ENCODE measurements around the gene MRPL36. TPM values are rescaled to one million over a fixed set of nuclear protein-coding genes. Genes with fewer than 3 reads are reported as not detected.

The MRPL36 gene
- total RNA-seq, 1 experiment from 2014 or later: 79.9 TPM

- POLR2A ChIA-PET: no interaction called here
- H3K36me3 ChIP-seq (ENCODE audit: control insufficient read depth, insufficient read depth, low read length): peaks cover 19% of the 10 kb centered on the region
- no TSS peak for BruUV-seq (replicated peaks)
- no peaks in the 10 kb centered on the region for H3K9me3 ChIP-seq (ENCODE audit: control insufficient read depth, insufficient read depth, low read depth, low read length)
- in situ Hi-C loops (cut with HindIII; ENCODE audit: low pct_unique_long_range_greater_than_20kb, low sequenced_read_pairs): no loop called here
- CTCF ChIA-PET: no interaction called here
- H3K4me1 ChIP-seq (ENCODE audit: control insufficient read depth, insufficient read depth, low read length): no peaks in the 10 kb centered on the region
- intact Hi-C loops (cut with micrococcal nuclease; ENCODE audit: unreplicated experiment): no loop called here
- TF ChIP-seq CTCF (IDR thresholded peaks at IDR 0.05): no peak
- TF ChIP-seq POLR2AphosphoS5 (IDR thresholded peaks at IDR 0.05; ENCODE audit: low read depth, low read length): no peak
- TF ChIP-seq TCF7L2 (IDR thresholded peaks at IDR 0.05; ENCODE audit: low read depth, low read length): no peak
- TF ChIP-seq REST (IDR thresholded peaks at IDR 0.05; ENCODE audit: insufficient read depth in 1 of 2, low read depth in 2 of 2, low read length in 1 of 2): no peak
- TF ChIP-seq SIN3A (IDR thresholded peaks at IDR 0.05; ENCODE audit: borderline replicate concordance, insufficient read depth, low read depth, low read length): no peak
- H3K27ac ChIP-seq (ENCODE audit: low read length): no peak overlapping the region
- no peak overlapping the region for H3K4me3 ChIP-seq (ENCODE audit: low read depth in 2 of 2, low read length in 2 of 2)
- ATAC-seq (no peak), DNase-seq (ENCODE audit: low read depth, low spot score) (no peak)
- no peaks in the 10 kb centered on the region for H3K27me3 ChIP-seq (ENCODE audit: control insufficient read depth, insufficient read depth, low read length)
Observed at GRCh38 chr5:1815071-1815786, 15.6 kb upstream of the MRPL36 start.

GRCh38 chr5:1814183-1815020, 14.8 kb upstream of the MRPL36 start:
- no TSS peak for BruUV-seq (replicated peaks)
- in situ Hi-C loops (cut with HindIII; ENCODE audit: low pct_unique_long_range_greater_than_20kb, low sequenced_read_pairs): no loop called here
- H3K4me1 ChIP-seq (ENCODE audit: control insufficient read depth, insufficient read depth, low read length): no peaks in the 10 kb centered on the region
- intact Hi-C loops (cut with micrococcal nuclease; ENCODE audit: unreplicated experiment): no loop called here
- POLR2A ChIA-PET: no interaction called here
- H3K36me3 ChIP-seq (ENCODE audit: control insufficient read depth, insufficient read depth, low read length): peaks cover 14% of the 10 kb centered on the region
- no peaks in the 10 kb centered on the region for H3K9me3 ChIP-seq (ENCODE audit: control insufficient read depth, insufficient read depth, low read depth, low read length)
- no peak for ATAC-seq
- no peak overlapping the region for H3K27ac ChIP-seq (ENCODE audit: low read length)
- TF ChIP-seq SIN3A (IDR thresholded peaks at IDR 0.05; ENCODE audit: borderline replicate concordance, insufficient read depth, low read depth, low read length) (no peak), CTCF (IDR thresholded peaks at IDR 0.05) (no peak), REST (IDR thresholded peaks at IDR 0.05; ENCODE audit: insufficient read depth in 1 of 2, low read depth in 2 of 2, low read length in 1 of 2) (no peak), TCF7L2 (IDR thresholded peaks at IDR 0.05; ENCODE audit: low read depth, low read length) (no peak), POLR2AphosphoS5 (IDR thresholded peaks at IDR 0.05; ENCODE audit: low read depth, low read length) (no peak)
- CTCF ChIA-PET: no interaction called here
- H3K4me3 ChIP-seq (ENCODE audit: low read depth in 2 of 2, low read length in 2 of 2): no peak overlapping the region
- DNase-seq (ENCODE audit: low read depth, low spot score): no peak
- no peaks in the 10 kb centered on the region for H3K27me3 ChIP-seq (ENCODE audit: control insufficient read depth, insufficient read depth, low read length)
